Liver (tissue), 9 donors: ENCODE measurements around the gene CUX1. TPM values are rescaled to one million over a fixed set of nuclear protein-coding genes. Genes with fewer than 3 reads are reported as not detected.
"Not testable (repeated sequence)": the region's sequence is repeated elsewhere in the genome, so short reads cannot be mapped to it uniquely, and the experiment has no call there.

Source experiments
- DNase-seq: peaks from one replicate; pipeline ENCODE4 v3.0.0-alpha.2; 2017; ENCODE audit warnings: low spot score
- H3K27ac ChIP-seq, 2 donors: one replicate each; pipeline ENCODE4 v1.7.0; 2013; ENCODE audit warnings: inconsistent platforms in 2 of 2, low read length in 2 of 2, control low read depth in 1 of 2, low read depth in 1 of 2, mild to moderate bottlenecking in 1 of 2
- H3K27me3 ChIP-seq, 4 donors: one replicate each; pipeline versions ENCODE4 v1.6.1 to v1.7.0; 2013; ENCODE audit warnings: low read length in 3 of 4, inconsistent platforms in 1 of 4, mild to moderate bottlenecking in 1 of 4, moderate library complexity in 1 of 4; ENCODE audit not compliant: control insufficient read depth in 4 of 4, insufficient read depth in 4 of 4
- H3K36me3 ChIP-seq, 4 donors: one replicate each; pipeline versions ENCODE4 v1.6.1 to v1.7.0; 2013; ENCODE audit warnings: low read length in 3 of 4, mild to moderate bottlenecking in 3 of 4, low read depth in 1 of 4, moderate library complexity in 1 of 4; ENCODE audit not compliant: control insufficient read depth in 4 of 4, insufficient read depth in 3 of 4
- H3K4me1 ChIP-seq, 4 donors: one replicate each; pipeline versions ENCODE4 v1.6.1 to v1.7.0; 2013; ENCODE audit warnings: low read length in 3 of 4, mild to moderate bottlenecking in 3 of 4, moderate library complexity in 1 of 4; ENCODE audit not compliant: control insufficient read depth in 4 of 4, insufficient read depth in 4 of 4
- H3K4me3 ChIP-seq, 3 donors: one replicate each; pipeline versions ENCODE4 v1.6.1 to v1.7.0; 2013; ENCODE audit warnings: low read length in 3 of 3, control low read depth in 1 of 3, low read depth in 1 of 3, mild to moderate bottlenecking in 1 of 3
- H3K9ac ChIP-seq, 2 donors: one replicate each; pipeline ENCODE4 v1.7.0; 2013; ENCODE audit warnings: low read length in 2 of 2, mild to moderate bottlenecking in 2 of 2, moderate library complexity in 2 of 2, control low read depth in 1 of 2, low read depth in 1 of 2
- H3K9me3 ChIP-seq, 4 donors: one replicate each; pipeline versions ENCODE4 v1.6.1 to v1.7.0; 2013; ENCODE audit warnings: low read length in 3 of 4; ENCODE audit not compliant: control insufficient read depth in 4 of 4
- EGR1 ChIP-seq, 2 donors: IDR thresholded peaks; 2 replicates each; pipeline ENCODE4 v1.6.1; 2016 to 2018; ENCODE audit warnings: antibody characterized with exemption in 2 of 2, low read depth in 2 of 2
- FOXA1 ChIP-seq: IDR thresholded peaks from 2 replicates; pipeline ENCODE4 v1.6.1; 2016; ENCODE audit warnings: antibody characterized with exemption
- FOXA2 ChIP-seq: IDR thresholded peaks from 2 replicates; pipeline ENCODE4 v1.6.1; 2016; ENCODE audit warnings: antibody characterized with exemption
- GABPA ChIP-seq, 2 donors: IDR thresholded peaks in 1 of 2; conservative IDR thresholded peaks in 1 of 2; 2 replicates each; pipeline ENCODE4 v1.6.1; 2016; ENCODE audit warnings: antibody characterized with exemption in 2 of 2, mild to moderate bottlenecking in 1 of 2, moderate library complexity in 1 of 2
- HNF4A ChIP-seq, 2 donors: conservative IDR thresholded peaks; 2 replicates each; pipeline ENCODE4 v1.6.1; 2016; ENCODE audit warnings: antibody characterized with exemption in 2 of 2, mild to moderate bottlenecking in 2 of 2
- HNF4G ChIP-seq: IDR thresholded peaks from 2 replicates; pipeline ENCODE4 v1.6.1; 2016; ENCODE audit warnings: antibody characterized with exemption
- JUND ChIP-seq, 2 donors: IDR thresholded peaks; 2 replicates each; pipeline ENCODE4 v1.6.1; 2016; ENCODE audit warnings: antibody characterized with exemption in 2 of 2
- RAD21 ChIP-seq, 2 donors: IDR thresholded peaks; 2 replicates each; pipeline ENCODE4 v1.6.1; 2016; ENCODE audit warnings: antibody characterized with exemption in 2 of 2, mild to moderate bottlenecking in 2 of 2
- RXRA ChIP-seq, 2 donors: IDR thresholded peaks; 2 replicates each; pipeline ENCODE4 v1.6.1; 2017 to 2018; ENCODE audit warnings: antibody characterized with exemption in 2 of 2, mild to moderate bottlenecking in 1 of 2
- SP1 ChIP-seq: IDR thresholded peaks from 2 replicates; pipeline ENCODE4 v1.6.1; 2018; ENCODE audit warnings: antibody characterized with exemption, mild to moderate bottlenecking
- TAF1 ChIP-seq: conservative IDR thresholded peaks from 2 replicates; pipeline ENCODE4 v1.6.1; 2016; ENCODE audit warnings: antibody characterized with exemption, mild to moderate bottlenecking
- YY1 ChIP-seq: IDR thresholded peaks from 2 replicates; pipeline ENCODE4 v1.6.1; 2016; ENCODE audit warnings: antibody characterized with exemption, mild to moderate bottlenecking
- WGBS: extraction: QIAGEN DNeasy Blood & Tissue Kit; methylation state at CpG from one replicate; pipeline ENCODE4 v1.1.7; 2013; 5-methylcytosine and 5-hydroxymethylcytosine counted together
- polyA plus RNA-seq, 2 donors: library from polyadenylated mRNA; stranded (reverse) in 1 of 2; unstranded in 1 of 2; fragments of 200-250 nt in 1 of 2; fragments of >200 nt in 1 of 2; fragmentation: Nextera tagmentation in 1 of 2; extraction: Ambion mirVana in 1 of 2; gene quantifications; one replicate each; pipeline versions ENCODE4 v1.2.1 to v1.2.3, GENCODE V29; 2013 to 2015
- total RNA-seq, 2 donors: library from RNA; depleted of rRNA; stranded (reverse); fragments of >200 nt; gene quantifications; one replicate each; pipeline ENCODE4 v1.2.3, GENCODE V29; 2014
- TF ChIP-seq, protein P1 (sequence below): IDR thresholded peaks from 2 replicates; pipeline ENCODE4 v1.6.1; 2016; ENCODE audit warnings: antibody characterized with exemption
- TF ChIP-seq, protein P2 (sequence below): fragments of 150-350 bp; IDR thresholded peaks from 2 replicates; pipeline ENCODE4 v1.5.1; 2017; ENCODE audit warnings: improper control_type of control experiment, low read depth, low read length; ENCODE audit not compliant: missing input control
- TF ChIP-seq, protein P3 (sequence below): IDR thresholded peaks from 2 replicates; pipeline ENCODE4 v1.6.1; 2016; ENCODE audit warnings: antibody characterized with exemption
- TF ChIP-seq, protein P4 (sequence below): IDR thresholded peaks from 2 replicates; pipeline ENCODE4 v1.6.1; 2016; ENCODE audit warnings: antibody characterized with exemption
- donor health status: healthy.
- donor health status: healthy.
- donor health status: healthy.
- donor health status: healthy.
- donor health status: healthy.

The CUX1 gene
- total and polyA plus RNA-seq, 4 donors, result 18.6 to 40.6 (median 21.4) TPM

DNA sequence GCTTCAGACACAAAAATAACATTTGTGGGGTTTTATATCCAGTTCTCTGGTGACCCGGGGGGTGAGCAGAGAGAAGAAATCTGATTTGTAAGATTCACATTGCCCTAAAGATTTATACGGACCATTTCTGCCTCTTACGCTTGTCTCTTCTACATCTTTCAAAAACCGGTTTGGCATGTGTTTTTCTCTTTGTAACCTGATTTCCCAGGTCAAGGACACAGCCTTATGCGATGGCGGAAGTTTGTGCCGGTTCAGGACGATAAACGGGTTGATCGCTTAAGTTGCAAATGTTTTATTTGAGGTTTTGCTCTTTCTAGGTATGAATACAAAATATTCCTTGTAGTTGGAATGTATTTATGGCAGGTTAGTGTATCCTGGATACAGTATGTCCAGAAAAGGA is 407.6 kb downstream of the CUX1 start:
- H3K36me3 ChIP-seq, result peaks cover 4 to 16% (median 6%) of the 10 kb centered on the region in 4 donors
- H3K4me1 ChIP-seq, result no peaks in the 10 kb centered on the region
- no peak overlapping the region for H3K27ac ChIP-seq
- no peak overlapping the region for H3K4me3 ChIP-seq
- no peaks in the 10 kb centered on the region for H3K27me3 ChIP-seq
- DNase-seq, result no peak
- TF ChIP-seq, protein P1, sequence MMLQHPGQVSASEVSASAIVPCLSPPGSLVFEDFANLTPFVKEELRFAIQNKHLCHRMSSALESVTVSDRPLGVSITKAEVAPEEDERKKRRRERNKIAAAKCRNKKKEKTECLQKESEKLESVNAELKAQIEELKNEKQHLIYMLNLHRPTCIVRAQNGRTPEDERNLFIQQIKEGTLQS, result no peak
- TF ChIP-seq JUND (IDR thresholded peaks at IDR 0.05) (no peak), HNF4A (conservative IDR thresholded peaks at IDR 0.05) (no peak), RXRA (IDR thresholded peaks at IDR 0.05) (no peak), EGR1 (IDR thresholded peaks at IDR 0.05; ENCODE audit: low read depth in 2 of 2) (no peak), HNF4G (no peak), FOXA2 (no peak), YY1 (no peak), FOXA1 (no peak)
- H3K9me3 ChIP-seq, result no peaks in the 10 kb centered on the region
- 68% methylated on average over 10 of the region's 10 CpGs for WGBS
- no peak overlapping the region for H3K9ac ChIP-seq

DNA sequence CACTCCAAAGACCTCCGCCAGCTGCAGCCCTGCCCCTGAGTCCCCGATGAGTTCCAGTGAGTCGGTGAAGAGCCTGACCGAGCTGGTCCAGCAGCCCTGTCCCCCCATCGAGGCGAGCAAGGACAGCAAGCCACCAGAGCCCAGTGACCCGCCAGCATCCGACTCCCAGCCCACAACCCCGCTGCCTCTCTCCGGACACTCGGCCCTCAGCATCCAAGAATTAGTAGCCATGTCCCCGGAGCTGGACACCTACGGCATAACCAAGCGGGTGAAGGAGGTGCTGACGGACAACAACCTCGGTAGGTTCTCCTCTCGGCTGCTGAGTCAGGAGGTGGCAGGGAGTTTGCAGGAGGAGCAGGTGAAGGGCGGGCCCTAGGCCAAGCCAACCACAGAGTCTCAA is 409.9 kb downstream of the CUX1 start:
- 93% methylated on average over 18 of the region's 18 CpGs for WGBS
- no peaks in the 10 kb centered on the region for H3K27me3 ChIP-seq
- H3K4me3 ChIP-seq, result no peak overlapping the region
- H3K4me1 ChIP-seq, result peaks cover 0 to 4% (median 4%) of the 10 kb centered on the region in 4 donors
- no peak for DNase-seq
- H3K36me3 ChIP-seq, result peaks cover 4 to 16% (median 5%) of the 10 kb centered on the region in 4 donors
- H3K9me3 ChIP-seq, result no peaks in the 10 kb centered on the region
- no peak overlapping the region for H3K9ac ChIP-seq
- H3K27ac ChIP-seq, result no peak overlapping the region
- TF ChIP-seq HNF4G (no peak), FOXA2 (no peak), FOXA1 (no peak), HNF4A (conservative IDR thresholded peaks at IDR 0.05) (no peak), YY1 (no peak), RAD21 (IDR thresholded peaks at IDR 0.05) (no peak), RXRA (IDR thresholded peaks at IDR 0.05) (no peak), TAF1 (no peak), GABPA (IDR thresholded peaks at IDR 0.05 in 1 of 2, conservative IDR thresholded peaks at IDR 0.05 in 1 of 2) (no peak)
- TF ChIP-seq, protein P2, sequence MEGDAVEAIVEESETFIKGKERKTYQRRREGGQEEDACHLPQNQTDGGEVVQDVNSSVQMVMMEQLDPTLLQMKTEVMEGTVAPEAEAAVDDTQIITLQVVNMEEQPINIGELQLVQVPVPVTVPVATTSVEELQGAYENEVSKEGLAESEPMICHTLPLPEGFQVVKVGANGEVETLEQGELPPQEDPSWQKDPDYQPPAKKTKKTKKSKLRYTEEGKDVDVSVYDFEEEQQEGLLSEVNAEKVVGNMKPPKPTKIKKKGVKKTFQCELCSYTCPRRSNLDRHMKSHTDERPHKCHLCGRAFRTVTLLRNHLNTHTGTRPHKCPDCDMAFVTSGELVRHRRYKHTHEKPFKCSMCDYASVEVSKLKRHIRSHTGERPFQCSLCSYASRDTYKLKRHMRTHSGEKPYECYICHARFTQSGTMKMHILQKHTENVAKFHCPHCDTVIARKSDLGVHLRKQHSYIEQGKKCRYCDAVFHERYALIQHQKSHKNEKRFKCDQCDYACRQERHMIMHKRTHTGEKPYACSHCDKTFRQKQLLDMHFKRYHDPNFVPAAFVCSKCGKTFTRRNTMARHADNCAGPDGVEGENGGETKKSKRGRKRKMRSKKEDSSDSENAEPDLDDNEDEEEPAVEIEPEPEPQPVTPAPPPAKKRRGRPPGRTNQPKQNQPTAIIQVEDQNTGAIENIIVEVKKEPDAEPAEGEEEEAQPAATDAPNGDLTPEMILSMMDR, result no peak
- TF ChIP-seq, protein P3, sequence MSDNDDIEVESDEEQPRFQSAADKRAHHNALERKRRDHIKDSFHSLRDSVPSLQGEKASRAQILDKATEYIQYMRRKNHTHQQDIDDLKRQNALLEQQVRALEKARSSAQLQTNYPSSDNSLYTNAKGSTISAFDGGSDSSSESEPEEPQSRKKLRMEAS, result no peak

DNA sequence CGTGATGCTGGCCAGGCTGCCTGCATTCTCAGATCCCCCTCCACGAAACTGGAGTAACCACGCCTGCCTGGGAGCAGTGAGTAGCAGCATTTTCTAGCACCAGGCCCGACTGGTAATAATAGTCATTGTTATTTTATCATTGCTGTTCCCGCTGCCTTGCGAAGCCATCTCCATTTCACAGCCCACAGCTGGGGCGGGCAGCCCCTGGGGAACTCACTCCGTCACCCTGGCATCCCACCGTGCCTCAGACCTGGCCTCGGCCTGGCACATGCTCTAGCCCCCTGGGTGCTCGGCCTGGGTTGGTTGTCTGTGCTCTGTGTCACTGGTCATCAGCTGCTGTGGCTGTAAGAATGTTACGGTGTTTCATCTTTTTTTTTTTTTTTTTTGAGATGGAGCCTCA is 411.5 kb downstream of the CUX1 start:
- H3K9ac ChIP-seq, result no peak overlapping the region
- TF ChIP-seq, protein P4, sequence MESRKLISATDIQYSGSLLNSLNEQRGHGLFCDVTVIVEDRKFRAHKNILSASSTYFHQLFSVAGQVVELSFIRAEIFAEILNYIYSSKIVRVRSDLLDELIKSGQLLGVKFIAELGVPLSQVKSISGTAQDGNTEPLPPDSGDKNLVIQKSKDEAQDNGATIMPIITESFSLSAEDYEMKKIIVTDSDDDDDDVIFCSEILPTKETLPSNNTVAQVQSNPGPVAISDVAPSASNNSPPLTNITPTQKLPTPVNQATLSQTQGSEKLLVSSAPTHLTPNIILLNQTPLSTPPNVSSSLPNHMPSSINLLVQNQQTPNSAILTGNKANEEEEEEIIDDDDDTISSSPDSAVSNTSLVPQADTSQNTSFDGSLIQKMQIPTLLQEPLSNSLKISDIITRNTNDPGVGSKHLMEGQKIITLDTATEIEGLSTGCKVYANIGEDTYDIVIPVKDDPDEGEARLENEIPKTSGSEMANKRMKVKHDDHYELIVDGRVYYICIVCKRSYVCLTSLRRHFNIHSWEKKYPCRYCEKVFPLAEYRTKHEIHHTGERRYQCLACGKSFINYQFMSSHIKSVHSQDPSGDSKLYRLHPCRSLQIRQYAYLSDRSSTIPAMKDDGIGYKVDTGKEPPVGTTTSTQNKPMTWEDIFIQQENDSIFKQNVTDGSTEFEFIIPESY, result no peak
- no peak for TF ChIP-seq HNF4A (conservative IDR thresholded peaks at IDR 0.05)
- no peak for TF ChIP-seq SP1
- TF ChIP-seq, protein P2, result no peak
- TF ChIP-seq FOXA2, result no peak
- TF ChIP-seq HNF4G, result no peak
- H3K4me3 ChIP-seq, result no peak overlapping the region
- WGBS, result 96% methylated on average over 12 of the region's 12 CpGs
- no peaks in the 10 kb centered on the region for H3K27me3 ChIP-seq
- H3K36me3 ChIP-seq, result peaks cover 4 to 16% (median 5%) of the 10 kb centered on the region in 4 donors
- no peak for DNase-seq
- no peaks in the 10 kb centered on the region for H3K9me3 ChIP-seq
- H3K4me1 ChIP-seq, result peaks cover 2 to 20% (median 20%) of the 10 kb centered on the region in 4 donors
- no peak overlapping the region for H3K27ac ChIP-seq

DNA sequence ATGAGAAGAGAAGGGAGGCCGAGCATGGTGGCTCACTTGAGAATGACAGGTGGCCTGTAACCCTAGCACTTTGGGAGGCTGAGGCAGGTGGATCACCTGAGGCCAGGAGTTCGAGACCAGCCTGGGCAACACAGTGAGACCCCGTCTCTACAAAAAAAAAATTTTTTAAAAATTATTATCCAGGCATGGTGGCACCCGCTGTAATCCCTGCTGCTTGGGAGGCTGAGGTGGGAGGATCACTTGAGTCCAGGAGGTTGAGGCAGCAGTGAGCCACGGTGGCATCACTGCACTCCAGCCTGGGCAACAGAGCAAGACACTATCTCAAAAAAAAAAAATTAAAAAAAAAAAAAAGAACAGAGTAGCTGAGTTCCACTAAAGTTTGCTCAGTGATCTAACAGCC is 412.7 kb downstream of the CUX1 start:
- H3K27ac ChIP-seq, H3K4me3 ChIP-seq, DNase-seq, H3K9ac ChIP-seq, H3K9me3 ChIP-seq, H3K27me3 ChIP-seq: not testable (repeated sequence)
- H3K36me3 ChIP-seq, result peaks cover 4 to 16% (median 5%) of the 10 kb centered on the region in 4 donors
- 95% methylated on average over 5 of the region's 5 CpGs for WGBS
- H3K4me1 ChIP-seq, result peaks cover 2 to 32% (median 31%) of the 10 kb centered on the region in 4 donors
